AG20443 (cell line): Measurements from ENCODE around the gene RNF182.
"Not testable (repeated sequence)": the region's sequence is repeated elsewhere in the genome, so short reads cannot be mapped to it uniquely, and the experiment has no call there.

Experiments used
- DNase-seq: peaks from one replicate; pipeline ENCODE4 v3.0.0; 2012; ENCODE audit warnings: low spot score, mixed read lengths

RNF182 gene

GRCh38 chr6:13965582-13966127 is 40.9 kb downstream of the RNF182 start:
- no peak for DNase-seq

- no peak for DNase-seq
These were observed 46.6 kb downstream of the RNF182 start for GRCh38 chr6:13971303-13971702.

GRCh38 chr6:13972602-13973001 is 47.9 kb downstream of the RNF182 start:
- not testable (repeated sequence) for DNase-seq

GRCh38 chr6:13973422-13973821 is 48.7 kb downstream of the RNF182 start:
- not testable (repeated sequence) for DNase-seq

GRCh38 chr6:13978102-13978640 is 53.4 kb downstream of the RNF182 start:
- DNase-seq, result no peak

GRCh38 chr6:13978787-13979186 is 54.0 kb downstream of the RNF182 start:
- no peak for DNase-seq

- no peak for DNase-seq
These were observed 54.8 kb downstream of the RNF182 start for GRCh38 chr6:13979284-13980171.

GRCh38 chr6:13980534-13980933 is 55.8 kb downstream of the RNF182 start:
- no peak for DNase-seq

GRCh38 chr6:13985663-13986325 is 61.0 kb downstream of the RNF182 start:
- DNase-seq, result no peak

- no peak for DNase-seq
These were observed 62.1 kb downstream of the RNF182 start for GRCh38 chr6:13986700-13987399.

- no peak for DNase-seq
These were observed 62.7 kb downstream of the RNF182 start for GRCh38 chr6:13987400-13987865.

GRCh38 chr6:13988049-13988738 is 63.4 kb downstream of the RNF182 start:
- no peak for DNase-seq

GRCh38 chr6:13988908-13989307 is 64.2 kb downstream of the RNF182 start:
- DNase-seq, result no peak

GRCh38 chr6:13989496-13990144 is 64.9 kb downstream of the RNF182 start:
- no peak for DNase-seq

GRCh38 chr6:13990796-13991195 is 66.0 kb downstream of the RNF182 start:
- no peak for DNase-seq

GRCh38 chr6:13991393-13991792 is 66.6 kb downstream of the RNF182 start:
- no peak for DNase-seq

GRCh38 chr6:13992417-13993055 is 67.8 kb downstream of the RNF182 start:
- peak; percentile 62 for DNase-seq

GRCh38 chr6:13993416-13993815 is 68.7 kb downstream of the RNF182 start:
- no peak for DNase-seq

- no peak for DNase-seq
These were observed 73.6 kb downstream of the RNF182 start for GRCh38 chr6:13998356-13998755.

GRCh38 chr6:14000901-14001300 is 76.1 kb downstream of the RNF182 start:
- DNase-seq, result no peak
